Breast epithelium (tissue), 4 donors: ENCODE results near the gene RNF220. TPM values are rescaled to one million over a fixed set of nuclear protein-coding genes. Genes with fewer than 3 reads are reported as not detected.

Experiments
- DNase-seq, 2 donors: peaks; one replicate each; pipeline ENCODE4 v3.0.0-alpha.2; 2019; ENCODE audit warnings: low spot score in 2 of 2
- H3K27ac ChIP-seq, 2 donors: fragments of 200-600 bp; sonication (generic) in 1 of 2; one replicate each; pipeline ENCODE4 v1.5.1; 2016 to 2019; ENCODE audit warnings: mild to moderate bottlenecking in 1 of 2
- H3K27me3 ChIP-seq, 2 donors: fragments of 200-600 bp; sonication (generic) in 1 of 2; one replicate each; pipeline versions ENCODE4 v1.5.1 to v1.6.0; 2017 to 2019; ENCODE audit warnings: control low read depth in 1 of 2, mild to moderate bottlenecking in 1 of 2
- H3K36me3 ChIP-seq: fragments of 200-600 bp; one replicate; pipeline ENCODE4 v1.5.1; 2019
- H3K4me1 ChIP-seq, 2 donors: fragments of 200-600 bp; sonication (generic); one replicate each; pipeline ENCODE4 v1.5.1; 2016 to 2019; ENCODE audit warnings: control low read depth in 1 of 2
- H3K4me3 ChIP-seq, 3 donors: fragments of 200-600 bp; sonication (generic); 1 replicate in 2 of 3; 2 replicates in 1 of 3; pipeline ENCODE4 v1.5.1; 2016 to 2019; ENCODE audit warnings: mild to moderate bottlenecking in 3 of 3, moderate library complexity in 2 of 3
- H3K9me3 ChIP-seq, 2 donors: fragments of 200-600 bp; sonication (generic) in 1 of 2; one replicate each; pipeline ENCODE4 v1.5.1; 2016 to 2019; ENCODE audit warnings: control low read depth in 1 of 2
- CTCF ChIP-seq, 3 donors: fragments of 450-650 bp; IDR thresholded peaks; one replicate each; pipeline ENCODE4 v1.5.1; 2016 to 2017; ENCODE audit warnings: antibody characterized with exemption in 3 of 3, mild to moderate bottlenecking in 3 of 3, moderate library complexity in 3 of 3
- POLR2A ChIP-seq: fragments of 450-650 bp; IDR thresholded peaks from one replicate; pipeline ENCODE4 v1.6.1; 2016; ENCODE audit warnings: antibody characterized with exemption, mild to moderate bottlenecking, moderate library complexity
- POLR2AphosphoS5 ChIP-seq, 3 donors: sonication (generic); formaldehyde crosslinking; IDR thresholded peaks; one replicate each; pipeline ENCODE4 v1.6.1; 2017; ENCODE audit warnings: antibody characterized with exemption in 3 of 3
- intact Hi-C: fragments of 100-400 bp; cut with DNase I; formaldehyde crosslinking; loops from one replicate; pipeline ENCODE4 v1.15.1; 2023; ENCODE audit warnings: low total_unique reads
- total RNA-seq, 3 donors: library from RNA; depleted of rRNA; stranded (reverse); fragments of >200 nt; gene quantifications; one replicate each; pipeline ENCODE4 v1.1.0, GENCODE V29; 2016

Gene RNF220
- total RNA-seq, 3 donors from 2014 or later: 90.4 to 110 (median 93.4) TPM

DNA sequence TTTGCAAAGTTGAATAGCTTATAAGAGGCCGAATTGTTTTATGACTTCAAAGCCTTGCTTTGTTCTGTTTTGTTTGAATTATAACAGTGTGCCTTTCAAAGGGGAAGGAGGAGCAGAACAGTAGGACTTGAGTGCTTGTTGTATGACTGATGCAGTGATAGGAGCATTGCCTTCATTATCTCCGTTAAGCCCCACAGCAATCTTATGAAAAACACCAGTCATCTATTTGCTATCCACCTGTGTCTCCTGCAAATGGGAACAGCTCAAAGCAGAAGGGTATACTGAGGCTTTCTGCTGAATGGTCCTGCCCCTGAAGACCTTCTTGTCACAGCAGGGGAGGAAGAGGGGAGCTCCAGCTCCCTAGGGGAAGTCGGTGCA lies 127.5 kb downstream of the RNF220 start:
- no peak for DNase-seq
- Histone ChIP-seq H3K9me3 (no peaks in the 10 kb centered on the region), H3K36me3 (no peaks in the 10 kb centered on the region), H3K4me3 (no peak overlapping the region), H3K27me3 (no peaks in the 10 kb centered on the region), H3K4me1 (no peaks in the 10 kb centered on the region), H3K27ac (no peak overlapping the region)
- TF ChIP-seq POLR2A: no peak
- no peak for TF ChIP-seq POLR2AphosphoS5 (IDR thresholded peaks at IDR 0.05)
- TF ChIP-seq CTCF (IDR thresholded peaks at IDR 0.05): no peak
- intact Hi-C loops: no loop called here

DNA sequence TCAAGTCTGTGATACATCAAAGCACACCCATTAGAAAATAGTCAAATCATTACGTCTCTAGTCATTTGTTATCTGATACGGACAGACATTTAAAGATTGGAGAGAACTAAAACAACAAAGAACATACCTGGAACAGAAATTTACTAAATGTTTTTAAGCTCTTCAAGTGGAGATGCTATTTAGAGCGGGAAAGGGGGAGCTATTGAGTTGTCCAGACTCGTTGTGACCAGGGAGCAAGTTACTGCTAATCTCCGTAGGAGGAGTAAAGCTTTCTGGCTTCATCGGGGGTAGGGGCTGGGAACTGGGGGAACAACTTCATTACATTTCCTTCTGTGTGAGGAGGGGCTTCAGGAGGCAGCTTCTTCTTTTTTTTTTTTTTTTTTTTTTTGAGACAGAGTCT lies 129.7 kb downstream of the RNF220 start:
- H3K27ac ChIP-seq: no peak overlapping the region
- no peak for TF ChIP-seq POLR2A
- no peak for TF ChIP-seq POLR2AphosphoS5 (IDR thresholded peaks at IDR 0.05)
- TF ChIP-seq CTCF (IDR thresholded peaks at IDR 0.05): no peak
- H3K36me3 ChIP-seq: no peaks in the 10 kb centered on the region
- H3K4me1 ChIP-seq: no peaks in the 10 kb centered on the region
- H3K4me3 ChIP-seq: no peak overlapping the region
- no peak for DNase-seq
- intact Hi-C loops: no loop called here
- no peaks in the 10 kb centered on the region for H3K27me3 ChIP-seq
- no peaks in the 10 kb centered on the region for H3K9me3 ChIP-seq

DNA sequence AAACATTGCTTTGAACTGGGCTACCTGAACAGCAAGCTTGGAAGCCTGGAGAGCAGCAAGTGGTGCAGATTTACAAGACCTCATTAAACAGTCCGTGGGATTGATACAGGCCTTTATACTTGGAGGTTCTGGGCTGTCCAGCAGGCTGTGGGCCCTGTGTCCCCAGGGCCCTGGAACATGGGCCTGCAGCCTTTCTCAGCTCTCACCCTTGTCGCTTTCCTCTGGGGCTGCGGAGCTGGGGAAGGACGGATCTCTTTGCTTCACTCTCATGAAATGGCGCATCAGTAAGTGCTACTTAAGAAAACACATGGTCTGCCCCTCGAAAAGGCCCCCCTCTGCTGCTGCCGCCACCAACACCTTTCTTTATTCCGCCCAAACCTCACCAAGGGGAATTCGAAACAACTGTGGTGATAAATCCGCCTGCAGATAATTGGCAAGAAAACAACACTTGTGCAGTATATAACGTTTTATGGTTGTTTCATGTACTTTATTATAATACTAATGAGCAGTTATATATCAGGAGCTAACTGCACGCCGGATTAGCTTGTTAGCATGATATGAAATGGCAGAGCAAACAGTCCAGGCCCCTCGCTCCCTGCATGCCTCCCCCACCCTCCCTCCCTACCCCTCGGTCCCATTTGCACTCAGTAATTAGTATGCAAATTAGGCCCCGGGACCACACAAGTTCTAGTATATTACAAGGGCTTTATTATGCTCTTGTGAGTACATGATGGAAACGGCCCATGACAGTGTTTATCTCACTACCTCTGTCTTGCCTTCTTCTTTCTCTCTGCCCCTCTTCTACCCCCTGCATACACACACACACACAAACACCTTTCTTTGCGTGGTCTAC lies 131.5 kb downstream of the RNF220 start:
- DNase-seq: no peak
- no peaks in the 10 kb centered on the region for H3K9me3 ChIP-seq
- intact Hi-C loops: no loop called here
- H3K36me3 ChIP-seq: no peaks in the 10 kb centered on the region
- no peaks in the 10 kb centered on the region for H3K4me1 ChIP-seq
- no peak overlapping the region for H3K4me3 ChIP-seq
- no peak overlapping the region for H3K27ac ChIP-seq
- no peaks in the 10 kb centered on the region for H3K27me3 ChIP-seq
- TF ChIP-seq POLR2AphosphoS5 (IDR thresholded peaks at IDR 0.05) (no peak), CTCF (IDR thresholded peaks at IDR 0.05) (no peak), POLR2A (no peak)

DNA sequence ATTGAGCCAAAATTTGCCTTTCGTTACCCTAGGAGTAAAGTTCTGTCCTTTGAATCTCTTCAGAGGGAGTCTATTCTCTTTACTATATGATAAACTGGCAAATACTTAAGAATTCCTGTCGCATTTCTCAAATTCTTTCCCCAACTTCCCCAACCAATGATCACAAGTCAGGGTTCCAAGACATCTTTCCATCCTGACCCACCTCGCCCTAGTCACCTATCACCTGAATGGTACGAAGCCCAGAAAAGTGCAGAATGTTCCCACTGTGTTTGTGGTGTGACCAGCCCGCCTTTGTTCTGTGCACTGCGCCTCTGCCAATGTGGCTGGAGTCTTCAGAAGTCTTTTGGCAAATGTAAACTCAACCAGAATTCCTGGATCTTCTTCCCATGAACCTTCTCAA lies 132.5 kb downstream of the RNF220 start:
- intact Hi-C loops: no loop called here
- DNase-seq: no peak
- H3K4me3 ChIP-seq: no peak overlapping the region
- no peaks in the 10 kb centered on the region for H3K4me1 ChIP-seq
- H3K27ac ChIP-seq: no peak overlapping the region
- TF ChIP-seq POLR2A (no peak), POLR2AphosphoS5 (IDR thresholded peaks at IDR 0.05) (no peak), CTCF (IDR thresholded peaks at IDR 0.05) (no peak)
- no peaks in the 10 kb centered on the region for H3K36me3 ChIP-seq
- H3K27me3 ChIP-seq: no peaks in the 10 kb centered on the region
- H3K9me3 ChIP-seq: no peaks in the 10 kb centered on the region

- TF ChIP-seq POLR2A (no peak), CTCF (IDR thresholded peaks at IDR 0.05) (no peak), POLR2AphosphoS5 (IDR thresholded peaks at IDR 0.05) (no peak)
- H3K4me3 ChIP-seq: no peak overlapping the region
- H3K27ac ChIP-seq: no peak overlapping the region
- H3K9me3 ChIP-seq: no peaks in the 10 kb centered on the region
- no peaks in the 10 kb centered on the region for H3K4me1 ChIP-seq
- no peaks in the 10 kb centered on the region for H3K27me3 ChIP-seq
- DNase-seq: no peak
- H3K36me3 ChIP-seq: no peaks in the 10 kb centered on the region
- intact Hi-C loops: no loop called here
These were observed 132.9 kb downstream of the RNF220 start for GRCh38 chr1:44537956-44538355.
